Fibroblast of skin of right quadriceps (primary cell): ENCODE results near the gene MAP6.
A peak's percentile ranks its signal among the peaks of the same experiment; 100 is the strongest.

Experiments used
- DNase-seq: peaks from one replicate; pipeline ENCODE4 v3.0.0-alpha.2; 2013

Gene MAP6

DNA sequence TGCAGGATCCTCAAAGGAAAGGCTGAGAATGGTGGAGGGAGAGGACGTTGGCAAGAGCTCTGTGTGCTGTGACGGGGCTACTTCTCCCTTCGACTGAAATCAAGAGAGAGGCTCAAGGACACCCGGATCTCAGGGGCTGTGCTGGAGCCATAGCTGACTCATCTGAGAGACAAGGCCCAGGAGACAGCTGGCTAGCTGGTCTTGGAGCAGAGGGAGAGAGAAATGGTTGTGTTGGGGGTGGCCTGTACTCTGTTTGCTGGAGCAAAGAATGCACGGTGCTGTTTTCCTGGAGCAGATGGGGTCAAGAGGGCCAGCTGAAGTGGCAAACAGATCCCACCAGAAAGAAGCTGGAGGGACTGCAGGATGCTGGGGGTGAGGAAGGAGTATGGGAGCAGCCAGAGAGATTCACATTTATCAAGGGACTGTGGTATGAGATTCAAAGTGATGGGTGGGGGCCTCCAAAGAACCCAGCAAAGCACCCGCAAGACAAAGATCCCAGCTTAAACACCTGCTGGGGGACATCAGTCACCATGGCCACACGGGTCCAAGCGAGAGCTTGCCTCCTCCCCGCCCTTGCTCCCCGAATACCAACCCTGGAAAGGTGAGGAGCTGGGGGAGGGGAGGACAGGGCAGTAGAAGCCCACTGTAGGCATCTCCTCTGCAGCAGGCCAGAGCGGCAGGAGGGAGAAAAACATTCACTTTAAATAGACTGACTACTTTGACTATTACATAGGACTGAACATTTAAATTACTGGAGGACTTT lies 40.8 kb downstream of the MAP6 start:
- DNase-seq, result peak; percentile 47

DNA sequence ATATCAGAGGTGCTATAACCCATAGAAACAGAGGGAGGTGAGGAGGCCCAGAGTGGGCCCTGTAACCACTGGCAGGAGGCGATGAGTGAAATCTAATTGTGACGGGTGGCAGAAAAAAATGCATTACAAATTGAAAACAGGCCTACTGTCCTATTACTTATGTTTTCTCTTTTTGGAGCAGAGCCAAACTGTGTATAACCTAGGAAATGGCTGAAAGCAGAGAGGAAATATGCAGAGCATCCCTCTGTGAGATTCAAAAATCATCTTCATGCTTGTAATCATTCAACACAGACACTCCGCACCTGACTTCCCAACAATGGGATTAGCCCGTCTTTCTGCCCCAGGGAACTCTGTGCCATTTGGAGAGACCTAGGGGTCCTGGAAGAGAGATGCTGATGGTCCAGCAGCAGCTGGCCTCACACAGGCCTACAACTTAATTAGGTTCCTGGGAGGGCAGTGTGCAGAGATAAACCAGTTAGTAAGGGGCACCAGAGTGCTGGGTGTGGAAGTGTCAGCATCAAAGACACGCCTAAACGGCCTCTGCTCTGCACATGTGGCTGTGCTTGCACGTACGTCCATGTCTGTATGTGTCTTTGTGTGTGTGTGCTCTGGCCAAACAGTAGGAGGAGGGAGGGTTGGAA lies 41.8 kb downstream of the MAP6 start:
- DNase-seq, result peak; percentile 72

DNA sequence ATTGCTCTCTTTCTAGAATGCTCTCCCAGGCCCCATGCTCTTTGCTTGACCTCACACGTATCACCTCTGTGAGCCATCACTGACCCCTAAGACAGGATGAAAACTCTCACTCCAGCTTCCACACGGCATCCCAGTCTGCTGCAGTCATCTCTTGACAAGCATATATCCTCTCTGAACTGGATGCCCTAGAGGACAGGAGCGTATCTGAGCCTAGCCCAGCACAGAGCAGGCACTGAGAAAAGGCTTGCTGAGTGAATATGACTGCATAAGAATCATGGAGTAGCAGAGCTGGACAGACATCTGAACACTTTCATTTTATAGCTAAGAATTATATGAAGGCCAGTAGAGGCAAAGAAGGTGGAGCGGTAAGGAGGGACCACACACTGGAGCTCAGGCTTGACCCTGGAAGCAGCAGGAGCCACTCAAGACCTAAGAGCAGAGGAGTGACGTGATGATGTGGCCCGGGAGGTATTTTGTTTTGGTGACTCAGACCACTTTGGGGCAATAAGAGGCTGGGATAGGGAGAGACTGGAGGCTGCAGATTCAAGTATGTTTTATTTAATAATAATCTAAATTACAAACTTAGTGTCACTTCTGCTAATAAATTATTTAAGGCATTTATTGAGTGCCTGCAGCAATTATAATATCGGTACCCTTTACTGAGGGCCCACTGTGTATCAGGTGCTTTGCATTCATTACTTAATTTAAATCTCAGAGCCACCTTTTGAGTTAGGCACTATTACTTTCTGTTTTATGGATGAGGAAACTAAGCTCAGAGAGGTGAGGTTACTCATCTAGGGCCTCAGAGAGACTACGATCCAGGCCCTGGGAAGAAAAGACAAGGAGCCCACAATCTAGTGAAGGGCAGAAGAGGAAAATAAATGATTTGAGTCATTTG lies 42.6 kb downstream of the MAP6 start:
- peak; percentile 83 for DNase-seq

DNA sequence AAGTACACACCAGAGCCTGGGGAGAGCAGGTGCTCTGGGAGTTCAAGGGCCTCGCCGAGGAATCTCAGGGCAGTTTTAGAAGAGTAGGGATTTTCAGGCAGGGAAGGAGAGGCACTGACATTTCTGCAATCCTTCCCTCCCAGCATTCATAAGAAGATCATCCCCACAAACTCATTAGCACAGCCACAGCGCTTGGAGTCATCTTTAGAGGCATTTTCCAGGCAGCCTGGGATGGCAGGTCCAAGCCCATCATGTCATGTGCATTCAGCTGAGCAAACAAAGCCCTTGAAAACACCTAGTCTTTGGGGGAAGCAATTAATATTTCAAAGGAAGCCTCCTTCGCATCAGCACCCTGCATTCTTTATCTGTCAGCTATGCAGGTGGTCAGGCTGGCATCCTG lies 43.8 kb downstream of the MAP6 start:
- DNase-seq, result no peak

DNA sequence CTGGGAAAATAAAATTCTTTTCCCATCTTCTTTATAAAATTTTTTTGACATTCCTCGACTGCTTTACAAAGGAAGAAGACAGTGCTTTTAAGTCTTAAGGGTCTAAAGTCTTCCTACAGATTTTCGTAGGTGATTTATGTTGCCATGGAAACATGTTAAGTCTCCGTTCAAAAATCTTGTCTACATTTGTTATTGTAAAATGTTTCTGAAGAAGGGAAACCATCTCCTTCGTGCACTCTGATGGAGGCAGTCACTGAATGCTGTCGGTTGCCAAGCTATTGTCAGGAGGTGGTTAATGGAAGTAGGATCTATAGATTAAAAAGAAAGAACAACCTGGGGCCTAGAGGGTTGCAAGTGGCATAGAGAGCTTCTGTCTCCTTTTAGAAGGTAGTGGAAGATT lies 52.6 kb downstream of the MAP6 start:
- DNase-seq, result no peak

DNA sequence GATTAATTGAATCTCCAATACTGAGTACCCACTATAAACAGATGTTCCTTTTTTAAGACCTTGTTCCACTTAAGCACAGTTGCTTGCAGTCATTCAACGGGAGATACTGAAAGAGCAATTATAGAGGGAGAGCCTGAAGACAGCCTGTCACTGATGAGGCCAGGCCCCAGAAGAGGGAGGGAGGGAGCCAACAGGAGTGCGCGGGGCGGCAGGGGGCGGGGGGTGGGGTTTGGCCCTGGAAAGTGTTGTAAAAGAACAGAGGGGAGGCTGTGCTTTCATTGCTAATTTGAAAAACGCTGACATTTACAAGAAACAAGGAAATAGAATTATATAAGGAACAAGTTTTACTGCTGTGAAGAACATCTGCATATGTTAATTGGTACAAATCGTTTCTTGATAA lies 53.1 kb downstream of the MAP6 start:
- no peak for DNase-seq

DNA sequence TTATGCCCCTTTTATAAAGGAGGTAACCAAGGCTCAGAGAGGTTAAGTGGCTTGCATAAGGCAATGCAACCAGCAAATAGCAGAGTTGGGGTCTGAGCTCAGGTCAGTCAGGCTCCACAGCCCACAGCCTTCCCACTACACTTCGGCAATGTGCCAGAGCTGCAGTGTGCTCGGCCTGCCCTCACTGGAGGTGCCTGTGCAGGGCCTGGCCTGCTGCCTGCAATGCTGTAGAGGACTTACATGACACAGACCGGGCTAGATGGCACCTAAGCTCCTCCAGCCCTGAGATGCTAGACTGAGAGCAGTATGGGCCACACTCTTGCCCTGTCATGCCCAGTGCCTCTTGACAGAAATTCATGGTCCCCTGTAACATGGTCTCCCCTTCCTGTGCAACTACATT lies 57.0 kb downstream of the MAP6 start:
- no peak for DNase-seq

DNA sequence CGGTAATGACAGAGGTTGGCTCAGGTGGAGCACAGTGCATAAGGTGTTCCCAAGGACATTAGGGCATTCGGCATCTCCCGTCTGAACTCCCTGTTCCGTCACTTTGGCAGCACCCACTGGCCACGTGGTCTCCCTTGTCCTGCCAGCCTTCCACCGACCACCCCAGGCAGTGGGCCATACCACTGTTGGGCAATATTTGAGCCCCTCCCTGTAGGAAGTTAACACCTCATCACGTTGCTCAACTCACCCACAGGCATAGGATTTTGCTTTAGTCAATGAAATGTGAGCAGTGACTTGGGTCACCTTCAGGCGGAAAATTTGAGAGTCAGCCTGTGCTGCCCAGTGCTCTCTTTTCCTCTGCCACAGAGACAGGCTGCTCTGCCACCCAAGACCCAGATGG lies 62.7 kb downstream of the MAP6 start:
- no peak for DNase-seq

DNA sequence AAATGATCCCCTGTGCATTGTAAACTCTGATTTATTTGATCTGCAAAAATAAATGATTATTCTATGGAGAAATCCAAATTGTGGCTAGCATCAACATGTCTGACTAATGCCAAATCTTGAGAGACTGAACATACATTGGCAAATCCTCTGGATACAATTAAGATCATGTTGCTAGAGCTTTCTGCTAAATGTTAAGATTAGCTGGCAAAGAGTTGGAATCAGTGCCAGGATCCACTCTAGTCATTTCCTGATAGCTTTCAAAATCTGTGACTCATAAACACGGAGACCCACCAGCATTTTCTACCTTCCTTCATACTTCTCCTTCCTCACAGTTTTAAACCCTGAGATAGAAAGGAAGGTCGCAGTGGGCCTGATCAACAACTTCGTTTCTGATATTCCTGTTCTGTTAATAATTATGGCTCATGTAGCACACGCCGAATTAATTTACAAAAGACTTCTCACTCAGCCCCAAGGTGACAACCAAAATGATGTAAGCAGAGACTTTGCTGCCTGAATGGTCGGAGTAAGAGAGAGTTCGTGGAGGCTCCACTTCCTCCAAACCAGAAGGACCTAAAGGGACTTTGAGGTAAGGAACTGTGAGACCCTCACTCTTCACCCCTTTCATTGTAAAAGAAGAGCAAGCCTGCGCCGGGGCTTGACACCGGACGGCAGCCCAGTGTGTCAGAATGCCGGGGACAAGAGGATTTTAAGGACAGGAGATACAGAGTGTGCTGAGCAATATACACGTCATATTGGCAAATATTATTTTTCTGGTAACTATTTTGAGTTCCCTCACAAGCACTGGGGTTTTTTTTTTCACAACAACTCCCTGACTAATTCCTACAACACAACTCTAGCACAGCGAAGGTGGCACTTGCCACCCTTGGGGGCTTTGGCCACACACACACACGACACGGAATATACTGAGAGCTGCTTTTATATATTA lies 64.8 kb downstream of the MAP6 start:
- DNase-seq, result peak; percentile 95

DNA sequence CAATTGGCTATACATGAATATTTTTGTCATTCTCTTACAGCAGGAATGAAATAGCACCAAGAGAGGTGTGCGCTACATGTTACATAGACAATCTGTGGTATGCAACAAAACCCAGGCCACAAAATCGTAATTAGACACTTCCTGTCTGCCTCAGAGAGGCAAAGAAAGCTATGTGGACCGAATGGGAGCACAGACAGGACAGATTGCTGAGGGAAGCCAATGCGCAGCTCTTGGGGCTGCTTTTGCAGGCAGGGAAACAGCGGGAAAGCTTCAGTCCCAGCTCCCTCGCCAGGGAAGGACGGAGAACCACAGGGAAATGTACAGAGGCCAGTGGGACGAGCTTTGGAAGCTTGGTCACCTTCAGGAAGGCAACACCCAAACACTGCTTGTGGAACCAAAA lies 65.9 kb downstream of the MAP6 start:
- peak; percentile 77 for DNase-seq

DNA sequence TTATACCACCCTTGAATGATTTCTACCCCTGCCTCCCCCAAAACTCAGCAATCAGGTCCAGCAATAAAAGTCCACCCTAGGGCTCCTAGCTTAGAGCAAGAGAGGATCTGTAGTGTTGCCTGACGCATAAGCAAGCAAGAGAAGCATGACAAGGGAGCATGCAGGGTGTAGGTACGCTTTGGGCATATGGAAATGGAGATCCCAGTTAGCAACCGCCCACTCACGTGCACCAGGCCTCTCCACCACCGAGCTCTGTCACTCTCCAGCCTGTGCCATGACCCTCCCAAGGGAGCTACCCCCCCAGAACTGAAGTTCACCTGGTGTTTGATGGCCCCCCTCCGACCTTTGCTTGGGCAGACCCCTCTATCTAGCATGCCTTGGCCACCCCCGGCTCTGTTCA lies 67.3 kb downstream of the MAP6 start:
- DNase-seq, result no peak

DNA sequence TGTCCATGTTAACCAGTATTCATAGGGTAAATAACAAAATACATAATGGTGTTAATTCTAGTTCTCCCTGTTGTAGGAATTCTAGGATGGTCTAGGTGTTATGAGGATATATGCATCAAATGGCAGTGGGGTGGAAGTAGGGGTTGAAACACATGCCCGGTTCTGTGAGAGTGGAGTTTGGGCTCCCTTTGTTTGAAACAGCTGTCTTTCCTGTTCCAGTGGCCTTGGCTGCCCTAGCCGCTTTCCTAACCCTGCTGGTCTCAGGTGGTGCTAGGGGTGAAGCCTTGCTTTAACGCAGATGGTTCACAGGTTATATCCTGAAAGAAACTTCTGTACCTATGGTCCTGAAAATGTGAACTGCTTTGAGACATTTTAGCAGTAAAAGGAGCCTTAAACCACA lies 68.5 kb downstream of the MAP6 start:
- no peak for DNase-seq

DNA sequence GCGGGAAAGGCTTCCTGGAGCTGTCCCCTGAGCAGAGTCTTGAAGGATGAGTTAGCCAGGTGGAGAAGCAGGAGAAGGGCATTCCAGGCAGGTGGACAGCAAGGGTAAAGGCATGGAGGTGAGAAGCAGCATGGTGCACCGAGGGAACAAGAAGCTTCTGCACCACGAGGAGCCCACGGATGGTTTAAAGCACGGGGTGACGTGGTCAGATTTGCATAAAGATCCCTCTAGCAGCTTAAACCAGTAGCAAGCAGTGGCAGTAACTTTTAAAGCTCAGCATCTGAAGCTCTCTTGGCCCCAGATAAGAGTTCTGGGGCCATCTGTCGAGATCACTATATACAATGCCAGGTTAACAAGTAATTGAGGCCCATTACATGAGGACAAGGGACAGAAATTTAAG lies 69.9 kb downstream of the MAP6 start:
- no peak for DNase-seq

DNA sequence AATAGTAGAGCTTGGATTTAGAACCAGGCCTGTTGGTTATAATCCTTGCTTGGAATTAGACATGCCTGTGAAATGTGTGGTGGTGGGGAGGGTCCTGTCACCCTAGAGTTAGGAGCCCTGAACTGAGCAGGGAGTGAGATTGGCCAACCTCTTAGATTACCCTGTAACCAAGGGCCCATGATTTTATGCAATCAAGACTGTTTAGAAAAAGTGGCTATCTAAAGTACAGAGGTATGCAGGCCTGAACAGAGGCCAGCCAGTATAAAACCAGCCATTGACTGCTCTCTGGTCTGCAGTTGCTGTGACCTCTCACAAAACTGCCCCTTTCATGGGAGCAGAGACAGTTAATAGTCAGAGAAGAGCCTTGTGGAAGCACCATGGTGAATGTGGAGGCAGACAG lies 70.6 kb downstream of the MAP6 start:
- DNase-seq, result no peak

DNA sequence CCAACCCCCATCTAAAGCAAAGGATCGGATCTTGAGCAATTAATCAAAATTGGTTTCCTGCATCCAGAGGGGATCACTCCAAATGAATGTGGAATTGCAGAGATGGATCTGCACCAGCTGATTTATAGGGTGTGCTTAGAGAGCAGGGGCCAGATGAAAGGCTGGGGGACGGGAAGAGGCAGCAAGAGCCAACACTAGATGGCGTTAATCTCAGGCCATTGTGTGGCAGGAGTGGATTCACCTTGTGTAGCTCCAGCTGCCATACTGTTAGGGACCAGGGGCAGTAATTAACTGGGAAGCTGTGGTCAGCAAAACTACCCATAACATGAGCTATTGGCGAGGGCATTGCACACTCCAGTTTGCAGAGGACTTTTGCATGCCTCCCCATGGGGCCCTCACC lies 71.2 kb downstream of the MAP6 start:
- peak; percentile 20 for DNase-seq

DNA sequence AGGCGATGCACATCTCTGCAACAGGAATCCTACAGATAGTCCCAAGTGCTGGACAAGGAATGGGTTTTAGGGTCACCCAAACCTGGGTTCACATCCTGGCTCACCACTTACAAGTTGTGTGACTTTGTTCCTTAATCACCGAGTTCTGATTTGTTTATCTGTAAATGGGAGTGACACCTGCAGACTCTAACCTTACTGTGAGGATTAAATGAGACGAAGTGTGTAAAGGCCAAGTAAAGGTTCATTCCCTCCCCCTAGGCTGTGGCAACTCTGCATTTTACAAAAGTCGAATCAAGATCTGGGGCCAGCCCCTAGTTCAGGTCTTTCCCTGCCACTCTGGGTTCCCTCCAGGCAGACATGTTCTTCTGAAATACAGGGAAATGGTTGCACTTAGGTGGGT lies 71.9 kb downstream of the MAP6 start:
- DNase-seq, result no peak

DNA sequence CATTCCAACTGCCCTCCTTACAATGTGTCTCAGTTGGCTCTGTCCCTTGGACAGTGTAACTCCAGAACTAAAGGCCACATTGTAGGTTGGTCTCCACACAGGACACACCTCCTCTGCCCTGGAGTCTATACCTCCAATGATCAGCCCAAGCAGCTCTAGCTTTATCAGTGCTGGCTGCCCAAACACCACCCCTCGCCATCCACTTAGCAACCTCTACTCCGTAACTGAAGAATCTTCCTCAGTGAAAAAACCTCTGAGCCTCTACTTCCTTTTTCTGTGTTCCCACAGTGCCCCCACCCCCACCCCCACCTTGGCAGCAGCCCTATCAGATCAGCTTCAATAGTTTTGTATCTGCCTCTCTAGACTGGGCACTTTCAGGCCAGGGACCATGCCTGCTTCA lies 73.4 kb downstream of the MAP6 start:
- no peak for DNase-seq

DNA sequence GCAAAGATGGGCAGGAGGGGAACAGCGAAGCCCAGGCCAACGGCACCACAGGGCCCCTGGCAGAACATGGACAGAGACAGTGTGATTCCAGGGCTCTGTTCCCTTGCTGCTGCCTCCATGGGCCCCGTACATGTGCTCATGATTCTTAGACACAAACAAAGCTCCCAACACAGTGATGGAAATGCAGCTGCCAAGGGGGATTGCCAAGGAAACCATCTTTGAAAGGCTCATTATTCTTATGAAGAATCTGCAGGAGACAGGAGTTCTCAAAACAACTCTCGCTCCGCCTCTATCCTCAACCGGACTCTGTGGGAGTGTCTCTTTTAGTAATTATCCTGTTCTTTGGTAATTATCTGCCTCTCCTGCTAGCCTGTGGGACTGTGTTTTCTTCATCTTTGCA lies 74.6 kb downstream of the MAP6 start:
- DNase-seq, result no peak

DNA sequence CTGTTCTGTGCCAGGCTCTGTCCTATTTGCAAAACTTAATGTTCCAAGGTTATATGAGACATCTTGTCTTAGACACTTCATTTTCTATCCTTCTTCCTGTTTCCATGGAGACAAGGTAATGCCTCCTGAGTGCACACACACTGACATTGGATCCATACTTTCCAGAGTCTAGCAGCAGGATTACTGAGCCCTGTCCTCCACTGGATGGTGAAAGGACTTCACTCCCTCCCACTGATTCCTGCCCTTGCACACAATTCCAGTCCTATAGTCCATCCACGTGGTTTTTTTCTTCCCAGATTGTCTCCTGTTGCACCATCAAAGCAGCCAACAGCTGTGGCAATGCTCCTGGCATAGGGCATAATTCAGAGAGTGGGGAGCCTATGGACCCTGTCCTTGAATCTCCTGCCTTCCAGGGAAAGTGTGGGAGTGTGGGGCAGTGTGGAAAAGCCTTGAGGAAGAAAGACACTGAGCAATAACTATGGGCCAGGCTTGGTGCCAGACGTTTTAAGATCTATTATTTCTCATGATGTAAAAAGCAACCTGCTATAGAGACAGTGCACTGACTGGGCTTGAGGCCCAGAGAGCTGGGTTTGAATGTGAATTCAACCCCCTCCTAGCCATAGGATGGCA lies 75.4 kb downstream of the MAP6 start:
- DNase-seq, result no peak

DNA sequence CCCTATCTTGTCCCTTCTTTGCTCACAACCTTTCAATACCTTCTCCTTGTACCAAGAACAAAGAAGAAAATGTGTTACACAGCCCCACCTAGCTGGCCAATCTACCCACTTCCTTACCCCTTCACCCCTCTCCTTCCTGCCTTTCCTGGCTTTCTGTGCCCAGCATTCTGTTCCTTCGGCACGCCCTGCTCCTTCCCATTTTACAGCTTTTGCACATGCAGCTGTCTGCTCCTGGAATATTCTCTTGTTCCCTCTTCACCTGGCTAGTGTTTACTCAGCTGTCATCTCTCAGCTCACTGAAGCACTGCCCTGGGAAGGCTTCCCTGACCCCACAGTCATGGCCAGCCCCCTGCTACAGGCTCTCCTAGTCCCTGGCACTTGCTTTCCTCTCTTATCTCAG lies 76.1 kb downstream of the MAP6 start:
- DNase-seq, result no peak

DNA sequence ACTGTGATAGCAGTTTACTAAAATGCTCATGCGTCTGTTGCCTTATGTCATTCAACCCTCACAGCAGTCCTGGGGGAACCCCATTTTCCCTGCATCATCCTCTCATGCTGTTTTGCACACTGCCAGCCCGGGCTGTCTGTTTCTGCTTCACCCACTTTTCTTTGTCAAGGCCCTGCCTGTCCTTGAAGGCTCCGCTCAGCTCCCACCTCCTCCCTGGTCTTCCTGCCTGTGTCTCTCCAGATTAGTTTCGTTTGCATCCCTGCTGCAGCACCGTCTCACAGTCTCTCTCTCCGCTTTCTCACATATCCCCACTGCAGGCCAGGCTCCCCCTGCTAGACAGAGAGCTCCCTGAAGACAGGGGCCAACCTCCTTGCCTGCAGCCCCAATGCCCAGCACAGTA lies 76.9 kb downstream of the MAP6 start:
- no peak for DNase-seq

DNA sequence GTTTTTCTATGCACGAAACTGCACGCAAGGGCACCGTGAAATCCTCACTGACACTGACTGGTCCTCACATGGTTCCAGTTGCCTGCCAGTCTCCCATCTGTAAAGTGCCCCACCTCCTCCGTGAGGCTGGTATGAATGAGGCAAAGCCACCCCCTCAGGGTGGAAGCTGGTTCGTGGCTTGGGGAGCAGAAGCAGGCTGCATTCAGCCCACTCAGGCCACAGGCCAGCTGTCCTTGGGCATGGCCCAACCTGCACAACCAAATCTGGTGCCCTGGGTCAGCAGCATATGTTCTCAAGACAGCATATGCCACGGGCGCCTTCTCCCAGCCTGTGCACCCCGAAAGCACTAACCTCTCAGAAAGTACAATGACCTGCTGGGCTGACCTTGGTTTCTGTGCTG lies 77.5 kb downstream of the MAP6 start:
- DNase-seq, result no peak
